ENCODE results near the gene SEPTIN8.

Gene SEPTIN8

DNA sequence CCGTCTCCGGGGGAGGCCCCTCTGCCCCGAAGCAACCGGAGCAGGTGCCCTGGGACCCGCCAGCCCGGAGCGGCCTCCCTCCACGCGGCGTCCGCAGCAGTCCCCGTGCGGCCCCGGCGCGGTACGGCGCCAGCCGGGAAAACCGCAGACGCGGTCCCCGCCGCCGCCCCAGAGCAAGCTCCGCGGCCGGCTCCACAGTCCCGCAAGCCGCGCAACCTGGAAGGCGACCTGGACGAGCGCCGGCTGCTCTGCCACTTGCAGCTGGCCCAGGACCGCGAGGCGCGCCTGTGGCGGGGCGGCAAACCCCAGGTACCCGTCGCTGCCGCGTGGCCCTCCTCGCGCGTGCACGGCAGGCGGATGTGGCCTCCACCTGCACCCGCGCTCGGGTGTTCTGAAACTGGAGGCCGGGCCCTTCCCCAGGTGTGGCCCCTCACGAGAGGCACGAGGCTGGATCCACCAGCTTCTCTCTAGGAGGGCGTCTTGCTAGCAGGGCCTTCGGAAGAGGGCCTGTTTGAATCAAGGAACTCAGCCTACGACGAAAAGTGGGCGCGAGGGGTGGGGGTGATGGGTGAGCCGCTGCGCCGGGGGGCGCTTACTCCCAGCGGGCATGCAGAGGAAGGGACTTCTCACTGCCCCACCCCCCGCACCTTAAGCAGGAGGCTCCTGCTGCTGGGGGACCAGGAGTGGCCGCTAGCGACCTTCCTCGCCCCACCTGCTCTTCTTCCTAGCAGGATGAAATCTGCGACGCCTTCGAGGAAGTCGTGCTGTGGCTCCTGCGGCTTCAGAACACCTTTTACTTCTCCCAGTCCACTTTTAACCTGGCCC lies 29.2 kb downstream of the SEPTIN8 start:
- DNase-seq = peak; percentile 79

DNA sequence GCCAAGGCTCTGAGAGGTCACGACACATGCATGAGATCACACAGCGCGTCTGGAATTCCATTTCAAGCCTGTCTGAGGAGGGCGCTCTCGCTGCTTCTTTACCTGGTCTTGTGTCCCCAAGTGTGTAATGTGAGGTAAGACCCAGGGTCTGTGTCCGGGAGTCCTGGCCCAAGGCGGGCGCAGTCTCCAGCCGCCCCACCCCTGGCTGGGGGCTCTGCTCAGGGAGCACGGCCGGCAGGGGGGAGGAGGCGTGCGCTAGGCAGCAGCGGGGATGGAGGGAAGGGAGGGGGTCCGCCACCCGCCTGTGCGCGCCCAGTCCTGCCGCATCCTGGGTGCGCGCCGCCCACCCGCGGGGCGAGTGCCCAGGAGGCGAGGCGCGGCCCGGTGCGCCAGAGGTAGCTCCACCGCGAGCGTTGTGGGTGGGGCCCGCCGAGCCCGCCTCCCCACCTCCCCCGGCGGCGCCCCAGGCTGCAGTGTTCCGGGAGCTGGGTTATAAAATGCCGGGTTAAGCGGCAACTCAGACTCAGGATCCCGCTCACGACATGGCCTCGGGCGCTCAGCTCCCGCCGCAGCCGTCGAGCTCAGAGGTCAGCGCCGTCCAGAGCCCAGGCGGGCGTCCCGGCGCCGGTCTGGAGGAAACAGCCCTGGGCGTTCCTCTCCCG lies 30.0 kb downstream of the SEPTIN8 start, which contains the start of gene CCNI2:
Gene CCNI2 (plus strand): TSS at position 473 of the 662 bp plus-strand sequence. CDS start 70 bp downstream, at position 543.
- DNase-seq = peak; percentile 85

DNA sequence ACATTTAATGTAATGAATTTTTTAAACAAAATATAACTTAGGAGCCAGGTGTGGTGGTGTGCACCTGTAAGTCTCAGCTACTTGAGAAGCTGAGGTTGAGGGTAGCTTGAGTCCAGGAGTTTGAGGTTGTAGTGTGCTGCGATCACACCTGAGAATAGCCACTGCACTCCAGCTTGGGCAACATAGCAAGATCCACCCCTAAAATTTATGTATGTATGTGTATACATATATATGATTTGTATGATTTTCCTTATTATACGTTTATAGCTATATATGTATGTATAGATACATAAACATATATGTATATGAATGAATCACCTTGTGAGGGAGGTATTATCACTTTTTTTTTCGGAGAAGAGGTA lies 30.5 kb downstream of the SEPTIN8 start:
- DNase-seq = no peak

DNA sequence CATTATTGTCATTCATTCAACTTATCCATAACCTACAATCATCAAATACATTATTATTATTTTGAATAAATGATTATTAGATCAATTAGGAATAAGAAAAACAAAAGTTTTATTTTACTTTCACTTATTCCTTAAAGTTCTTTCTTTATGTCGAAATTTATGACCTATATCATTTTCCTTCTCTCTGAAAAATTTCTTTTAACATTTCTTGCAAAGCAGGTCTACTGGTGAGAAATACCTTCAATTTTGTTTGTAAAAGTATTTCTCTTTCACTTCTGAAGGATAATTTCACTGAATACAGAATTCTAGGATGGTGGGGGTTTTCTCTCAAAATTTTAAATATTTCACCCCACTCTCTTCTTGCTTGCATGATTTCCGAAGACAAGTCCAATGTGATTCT lies 32.4 kb downstream of the SEPTIN8 start:
- DNase-seq = no peak

- no peak for DNase-seq
Measured at GRCh38 chr5:132742626-132743025, 34.4 kb downstream of the SEPTIN8 start.

DNA sequence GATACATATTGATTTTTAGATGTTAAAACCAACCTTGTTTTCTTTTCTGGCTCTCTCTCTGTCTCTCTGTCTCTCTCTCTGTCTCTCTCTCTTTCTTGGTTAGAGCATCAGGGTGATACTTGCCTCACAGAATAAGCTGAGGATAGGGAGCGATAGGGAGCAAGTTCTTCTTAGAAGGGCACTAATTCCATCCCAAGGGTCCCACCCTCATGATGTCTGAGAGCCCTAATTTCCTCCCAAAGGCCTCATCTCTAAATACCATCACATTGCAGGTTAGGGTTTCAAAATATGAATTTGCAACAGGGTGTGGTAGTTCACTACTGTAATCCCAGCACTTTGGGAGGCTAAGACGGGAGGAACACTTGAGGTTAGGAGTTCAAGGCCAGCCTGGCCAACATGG lies 34.9 kb downstream of the SEPTIN8 start:
- no peak for DNase-seq

DNA sequence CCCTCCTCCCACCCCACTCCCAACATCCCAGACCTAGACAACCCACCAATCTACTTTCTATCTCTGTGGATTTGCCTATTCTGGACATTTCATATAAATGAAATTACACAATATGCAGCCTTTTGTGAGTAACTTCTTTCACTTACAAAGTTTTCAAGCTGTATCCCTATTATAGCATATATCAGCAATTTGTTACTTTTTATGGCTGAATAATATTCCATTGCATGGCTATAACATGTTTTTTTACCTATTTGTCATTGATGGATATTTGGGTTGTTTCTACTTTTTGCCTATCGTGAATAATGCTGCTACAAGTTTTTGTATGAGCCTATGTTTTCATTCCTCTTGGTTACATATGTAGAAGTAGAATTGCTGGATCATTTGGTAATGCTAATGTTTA lies 37.8 kb downstream of the SEPTIN8 start:
- DNase-seq = no peak

DNA sequence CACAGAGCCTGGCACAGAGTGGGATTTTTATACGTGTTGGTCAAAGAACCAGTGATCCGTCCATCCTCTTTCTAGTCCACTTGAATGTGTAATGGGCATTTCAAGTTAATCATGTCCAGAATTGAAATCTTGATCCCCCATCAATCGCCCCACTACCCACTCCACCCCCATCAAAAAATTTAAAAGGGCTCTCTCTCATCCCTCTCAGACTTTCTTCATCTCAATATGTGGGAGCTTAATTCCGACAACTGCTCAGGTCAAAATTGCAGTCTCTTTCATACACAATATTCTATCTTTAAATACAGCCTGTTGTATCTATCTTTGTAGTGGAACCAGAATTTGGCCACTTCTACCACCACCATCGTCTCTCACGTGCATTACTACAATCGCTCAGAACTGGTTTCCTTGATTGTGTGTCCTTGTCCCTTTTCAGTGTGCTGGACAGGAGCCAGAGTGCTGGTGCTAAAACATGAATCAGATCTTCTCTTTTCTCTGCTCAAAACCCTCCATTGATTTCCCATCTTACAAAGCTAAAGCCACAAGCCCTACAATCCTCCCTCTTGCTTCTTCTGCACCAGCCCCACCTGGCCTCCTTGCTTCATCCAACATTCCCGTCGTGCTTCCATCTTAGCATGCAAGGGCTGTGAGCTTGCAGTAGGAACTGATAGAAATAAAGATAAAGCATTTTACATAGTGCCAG lies 38.9 kb downstream of the SEPTIN8 start:
- no peak for DNase-seq

- peak; percentile 99 for DNase-seq
Measured at GRCh38 chr5:132736853-132737833, 39.9 kb downstream of the SEPTIN8 start, which contains the start of gene KIF3A. Gene KIF3A (minus strand): TSS chr5:132737546. CDS start chr5:132737419, 127 bp downstream.

GRCh38 chr5:132734687-132735086 lies 42.4 kb downstream of the SEPTIN8 start:
- no peak for DNase-seq

GRCh38 chr5:132733499-132734148 lies 43.4 kb downstream of the SEPTIN8 start:
- no peak for DNase-seq

DNA sequence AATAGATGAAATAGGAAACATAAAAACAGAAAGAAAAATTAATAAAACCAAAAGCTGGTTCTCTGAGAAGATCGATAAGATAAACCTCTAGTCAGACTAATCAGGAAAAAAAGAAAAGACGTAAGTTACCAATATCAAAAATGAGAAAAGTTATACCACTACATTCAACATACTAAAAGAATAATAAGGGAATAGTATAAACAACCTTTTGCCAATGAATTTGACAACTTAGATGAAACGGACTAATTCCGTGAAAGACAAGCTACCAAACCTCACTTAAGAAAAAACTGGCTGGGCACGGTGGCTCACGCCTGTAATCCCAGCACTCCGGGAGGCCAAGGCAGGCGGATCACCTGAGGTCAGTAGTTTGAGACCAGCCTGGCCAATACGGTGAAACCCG lies 47.1 kb downstream of the SEPTIN8 start:
- no peak for DNase-seq

DNA sequence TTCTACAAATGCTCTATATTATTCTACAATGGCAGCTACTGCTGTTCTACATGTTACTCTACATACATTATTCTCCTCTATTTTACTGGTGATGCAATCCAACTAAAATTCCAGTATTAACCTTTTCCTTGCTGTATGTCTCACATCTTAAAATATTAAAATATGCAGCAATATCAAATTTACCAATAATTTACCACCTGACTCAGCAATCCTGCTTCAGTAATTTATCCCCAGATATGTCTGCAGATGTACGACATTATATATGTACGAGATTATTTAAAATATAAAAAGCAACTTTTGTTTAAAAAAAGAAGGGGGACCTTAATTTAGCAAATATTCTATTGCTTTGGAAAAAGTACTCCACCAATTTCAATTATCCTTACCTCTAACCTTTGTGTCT lies 51.3 kb downstream of the SEPTIN8 start:
- no peak for DNase-seq

DNA sequence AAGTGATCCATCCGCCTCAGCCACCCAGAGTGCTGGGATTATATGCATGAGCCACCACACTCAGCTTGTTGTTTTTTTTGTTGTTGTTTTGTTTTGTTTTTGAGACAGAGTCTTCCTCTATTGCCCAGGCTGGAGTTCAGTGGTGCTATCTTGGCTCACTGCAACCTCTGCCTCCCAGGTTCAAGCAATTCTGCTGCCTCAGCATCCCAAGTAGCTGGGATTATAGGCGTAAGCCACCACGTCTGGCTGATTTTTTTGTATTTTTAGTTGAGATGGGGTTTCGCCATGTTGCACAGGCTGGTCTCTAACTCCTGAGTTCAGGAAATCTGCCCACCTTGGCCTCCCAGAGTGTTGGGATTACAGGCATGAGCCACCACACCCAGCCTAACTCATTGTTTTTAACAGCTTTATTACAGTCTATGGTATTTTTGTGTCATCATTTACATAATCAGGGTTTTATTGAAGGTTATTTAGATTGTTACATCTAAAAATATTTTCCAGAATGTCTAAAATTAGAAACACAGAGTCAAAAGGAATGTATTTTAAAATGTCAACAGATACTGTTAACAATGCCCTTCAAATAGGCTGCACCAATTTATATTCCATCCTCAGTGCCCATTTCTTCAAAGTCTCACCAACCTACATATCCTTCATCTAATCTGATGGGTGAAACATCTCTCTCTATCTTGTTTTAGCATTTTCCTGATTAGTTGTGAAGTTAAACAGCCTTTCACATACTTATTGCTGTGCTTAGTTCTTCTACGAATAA lies 58.3 kb downstream of the SEPTIN8 start:
- DNase-seq = no peak

- no peak for DNase-seq
Measured at GRCh38 chr5:132714456-132715307, 62.4 kb downstream of the SEPTIN8 start.

GRCh38 chr5:132708645-132709044 lies 68.4 kb downstream of the SEPTIN8 start:
- no peak for DNase-seq

GRCh38 chr5:132704875-132705274 lies 72.2 kb downstream of the SEPTIN8 start:
- no peak for DNase-seq

Measured in activated CD8-positive, alpha-beta memory T cell treated with anti-CD3 and anti-CD28 coated beads for 24 hours (primary cell).